Measurements from ENCODE around the gene SLC44A3.
"Not testable (repeated sequence)": the region's sequence is repeated elsewhere in the genome, so short reads cannot be mapped to it uniquely, and the experiment has no call there.

The SLC44A3 gene

DNA sequence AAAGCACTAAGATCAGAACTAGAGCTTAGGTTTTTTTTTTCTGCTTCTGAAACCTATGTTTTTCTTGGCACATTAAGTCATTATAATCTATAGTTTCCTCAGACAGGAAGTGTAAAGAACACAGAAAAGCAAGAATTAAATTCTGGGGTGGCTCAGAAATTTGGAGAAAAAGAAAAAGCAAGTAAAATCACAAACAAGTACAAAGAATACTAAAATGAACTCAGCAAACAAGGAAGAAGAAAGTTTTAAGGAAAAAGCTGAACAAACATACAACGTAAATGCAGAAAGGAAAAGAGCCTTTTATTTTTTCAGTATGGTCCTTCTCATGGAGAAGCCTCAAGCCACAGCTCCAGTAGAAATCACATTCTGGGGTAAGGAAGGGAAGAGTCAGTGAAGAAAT is 115.3 kb downstream of the SLC44A3 start:
- DNase-seq (ENCODE audit: low read depth), result no peak

DNA sequence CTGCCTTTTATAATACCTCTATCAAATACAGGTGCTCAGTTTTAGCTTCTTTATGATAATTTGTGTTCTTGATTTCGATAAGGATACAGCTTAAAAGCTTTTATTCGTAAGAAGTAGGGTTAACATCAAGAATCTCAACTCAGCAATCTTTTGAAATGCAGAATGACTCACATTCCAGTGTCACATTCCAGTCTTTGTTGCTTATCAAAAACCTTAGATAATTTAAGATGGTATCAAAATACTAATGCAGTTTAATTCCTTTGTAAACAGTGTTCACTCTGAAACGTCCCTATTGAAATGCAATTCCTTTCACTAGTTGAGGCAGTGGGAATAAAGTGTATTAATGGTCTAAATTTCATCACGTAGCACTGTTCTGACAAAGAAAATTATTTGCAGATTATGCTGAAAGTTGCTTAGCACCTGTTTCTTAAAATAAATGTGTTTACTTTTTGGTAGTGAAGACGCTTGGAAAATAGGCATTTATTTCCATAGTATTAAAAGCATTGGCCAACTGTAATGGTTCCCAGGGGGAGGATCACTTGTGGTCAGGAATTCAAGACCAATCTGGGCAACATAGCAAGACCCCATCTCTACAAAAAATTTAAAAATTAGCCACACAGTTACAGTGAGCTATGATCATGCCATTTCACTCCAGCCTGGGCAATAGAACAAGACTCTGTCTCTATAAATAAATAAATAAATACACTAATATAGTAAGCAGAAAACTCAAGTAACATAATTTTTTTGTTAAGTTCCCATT is 116.9 kb downstream of the SLC44A3 start:
- no peak for DNase-seq (ENCODE audit: low read depth)

DNA sequence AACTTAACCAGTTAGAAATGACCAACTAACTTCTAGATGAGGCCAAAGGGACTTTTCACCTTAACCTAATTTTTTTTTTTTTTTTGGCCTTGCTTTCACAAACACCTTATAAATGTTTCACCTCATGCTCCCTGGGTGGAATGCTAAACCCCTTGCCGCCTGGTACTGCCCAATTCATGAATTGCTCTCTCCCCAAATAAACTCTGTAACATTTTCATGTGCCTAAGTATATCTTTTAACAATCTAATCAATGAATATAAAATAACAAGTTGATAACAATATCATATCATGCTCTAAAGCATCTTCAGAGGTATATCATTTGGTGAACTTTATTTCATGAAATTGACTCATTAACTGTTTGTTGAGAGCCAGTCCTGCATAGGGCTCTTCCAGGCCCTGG is 117.7 kb downstream of the SLC44A3 start:
- DNase-seq (ENCODE audit: low read depth), result no peak

DNA sequence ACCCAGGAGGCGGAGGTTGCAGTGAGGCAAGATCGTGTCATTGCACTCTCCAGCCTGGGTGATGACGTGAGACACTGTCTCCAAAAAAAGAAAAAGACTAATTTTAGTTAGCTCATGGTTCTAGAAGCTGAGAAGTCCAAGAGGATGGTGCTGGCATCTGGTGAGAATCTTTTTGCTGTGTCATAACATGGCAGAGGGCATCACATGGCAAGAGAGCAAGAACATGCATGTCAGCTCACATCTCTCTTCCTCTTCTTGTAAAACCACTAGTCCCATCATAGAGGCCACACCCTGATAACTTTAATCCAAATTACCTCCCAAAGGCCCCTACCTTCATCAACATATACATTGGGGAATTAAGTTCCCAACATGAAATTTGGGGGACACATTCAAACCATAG is 120.6 kb downstream of the SLC44A3 start:
- DNase-seq (ENCODE audit: low read depth), result no peak

DNA sequence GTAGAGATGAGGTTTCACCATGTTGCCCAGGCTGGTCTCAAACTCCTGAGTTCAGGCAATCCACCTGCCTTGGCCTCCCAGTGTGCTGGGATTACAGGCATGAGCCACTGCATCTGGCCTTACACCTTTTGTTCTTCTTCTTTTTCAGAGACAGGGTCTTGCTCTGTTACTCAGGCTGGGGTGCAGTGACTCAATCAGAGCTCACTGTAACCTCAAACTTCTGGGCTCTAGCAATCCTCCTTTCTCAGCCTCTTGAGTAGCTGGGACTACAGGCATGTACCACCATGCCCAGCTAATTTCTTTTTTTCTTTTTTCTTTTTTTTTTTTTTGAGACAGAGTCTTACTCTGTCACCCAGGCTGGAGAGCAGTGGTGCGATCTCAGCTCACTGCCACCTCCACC is 121.3 kb downstream of the SLC44A3 start:
- not testable (repeated sequence) for DNase-seq (ENCODE audit: low read depth)

DNA sequence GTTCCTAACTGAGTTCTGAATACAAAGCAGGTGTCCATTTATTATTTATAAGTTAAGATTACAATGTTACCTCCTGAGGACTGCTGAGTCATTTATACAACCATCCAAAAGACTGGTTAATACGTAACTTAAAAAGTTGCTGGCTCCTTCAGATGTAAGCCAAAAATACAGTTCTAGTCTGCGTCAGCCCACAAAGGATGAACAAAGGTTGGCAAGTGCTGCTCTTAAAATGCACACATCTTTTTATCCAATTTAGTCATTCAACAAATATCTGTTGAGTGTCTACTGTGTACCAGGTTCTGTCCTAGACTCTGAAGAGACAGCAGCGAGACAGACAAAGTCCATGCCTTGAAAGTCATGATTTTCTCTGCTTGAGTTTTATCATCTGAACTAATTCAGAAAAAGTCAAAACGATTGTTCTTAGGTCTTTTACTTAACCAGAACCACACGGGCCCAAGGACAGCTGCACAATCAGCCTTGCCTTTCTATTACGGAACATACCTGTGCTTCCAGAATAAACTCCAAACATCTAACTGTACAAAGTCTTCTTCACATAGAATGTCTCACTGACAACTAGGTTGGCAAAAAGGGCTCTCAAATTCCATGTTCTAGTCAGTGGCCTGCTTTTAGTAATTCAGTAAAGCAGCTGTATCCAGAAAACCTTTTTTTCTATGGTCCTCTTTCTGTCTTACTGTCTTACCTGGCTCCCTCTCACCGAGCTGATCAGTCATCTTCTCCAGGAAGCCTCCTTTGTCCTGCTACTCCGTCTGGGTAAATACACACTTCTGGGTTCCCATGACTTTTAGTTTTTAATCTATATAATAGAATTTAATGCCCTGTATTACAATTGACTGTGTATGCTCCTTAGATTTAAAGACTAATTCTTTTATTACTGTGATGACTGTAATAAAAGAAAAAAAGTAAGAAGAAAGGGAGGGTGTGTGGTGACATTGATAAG is 122.3 kb downstream of the SLC44A3 start:
- no peak for DNase-seq (ENCODE audit: low read depth)
